NCI-H187 (cell line): ENCODE results near the gene RASAL2.

Experiments used
- DNase-seq, 2 experiments: peaks; one replicate each; lab custom pipeline; 2025; lab: John Stamatoyannopoulos, UW

RASAL2 gene

GRCh38 chr1:178513278-178513983 is 419.5 kb downstream of the RASAL2 start:
- DNase-seq, result peak in 1 of 2 experiments; percentile 31

- DNase-seq, result no peak
These were observed 422.2 kb downstream of the RASAL2 start for GRCh38 chr1:178516110-178516509.

GRCh38 chr1:178518894-178519293 is 425.0 kb downstream of the RASAL2 start:
- DNase-seq, result peak; percentile 91 to 98

- no peak for DNase-seq
These were observed 426.9 kb downstream of the RASAL2 start for GRCh38 chr1:178520803-178521202.

- no peak for DNase-seq
These were observed 427.3 kb downstream of the RASAL2 start for GRCh38 chr1:178521241-178521640.

GRCh38 chr1:178527117-178527516 is 433.2 kb downstream of the RASAL2 start:
- no peak for DNase-seq

GRCh38 chr1:178528228-178528952 is 434.5 kb downstream of the RASAL2 start:
- DNase-seq, result no peak

- DNase-seq, result no peak
These were observed 435.0 kb downstream of the RASAL2 start for GRCh38 chr1:178528953-178529335.

- DNase-seq, result no peak
These were observed 435.6 kb downstream of the RASAL2 start for GRCh38 chr1:178529364-178530036.

- DNase-seq, result no peak
These were observed 436.1 kb downstream of the RASAL2 start for GRCh38 chr1:178530037-178530402.

- DNase-seq, result no peak
These were observed 436.6 kb downstream of the RASAL2 start for GRCh38 chr1:178530502-178530901.

GRCh38 chr1:178531887-178532286 is 438.0 kb downstream of the RASAL2 start:
- DNase-seq, result no peak

GRCh38 chr1:178532392-178532791 is 438.5 kb downstream of the RASAL2 start:
- peak; percentile 89 to 98 for DNase-seq

GRCh38 chr1:178533121-178533946 is 439.4 kb downstream of the RASAL2 start:
- DNase-seq, result no peak
